GM10248 (cell line): ENCODE results near the gene MED13L.

Source experiments
- CTCF ChIA-PET: fragments of 300-600 bp; sonication (Branson Sonifier 250); formaldehyde crosslinking; extraction: SDS; loops from one replicate; lab custom pipeline; 2021; ENCODE audit warnings: antibody characterized with exemption; lab: Yijun Ruan, JAX
- POLR2A ChIA-PET: fragments of 350-650 bp; sonication (Branson Sonifier 250); formaldehyde crosslinking; extraction: SDS; loops from one replicate; lab custom pipeline; 2020; ENCODE audit warnings: antibody characterized with exemption; lab: Yijun Ruan, JAX
- DNase-seq: peaks from one replicate; pipeline ENCODE4 v3.0.0; 2012; ENCODE audit errors: extremely low spot score
- TF ChIP-seq, protein P1 (sequence below): IDR thresholded peaks from 2 replicates; pipeline ENCODE4 v1.5.1; 2012; ENCODE audit warnings: mild to moderate bottlenecking, low read depth; ENCODE audit errors: extremely low read depth, missing control alignments, control extremely low read depth

Gene MED13L

DNA sequence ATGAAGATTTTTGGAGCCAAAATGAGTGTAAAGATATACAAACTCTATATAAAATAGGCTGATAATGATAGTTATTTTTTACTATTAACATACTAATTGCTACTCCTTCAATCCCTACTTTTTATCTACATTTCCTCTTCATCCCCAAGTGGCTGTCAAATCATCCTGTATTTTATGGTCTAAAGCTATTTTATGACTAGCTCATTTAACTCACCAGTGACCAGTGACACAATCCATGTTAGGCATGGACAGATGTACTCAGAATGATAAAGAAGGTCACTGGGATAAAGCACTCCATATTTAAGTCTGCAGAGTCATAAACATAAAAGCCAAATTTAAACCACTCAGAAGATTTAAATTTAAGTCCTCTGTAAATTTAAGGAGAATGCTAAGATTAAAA lies 183.0 kb downstream of the MED13L start:
- POLR2A ChIA-PET, result no interaction called here
- CTCF ChIA-PET, result interaction anchor here (1.4 to 1.6 kb wide), 3 partner anchors 14 to 21 kb away, joined by 3 to 6 read pairs (median 4); no protein-coding TSS in a partner anchor
- no peak for DNase-seq
- TF ChIP-seq, protein P1, sequence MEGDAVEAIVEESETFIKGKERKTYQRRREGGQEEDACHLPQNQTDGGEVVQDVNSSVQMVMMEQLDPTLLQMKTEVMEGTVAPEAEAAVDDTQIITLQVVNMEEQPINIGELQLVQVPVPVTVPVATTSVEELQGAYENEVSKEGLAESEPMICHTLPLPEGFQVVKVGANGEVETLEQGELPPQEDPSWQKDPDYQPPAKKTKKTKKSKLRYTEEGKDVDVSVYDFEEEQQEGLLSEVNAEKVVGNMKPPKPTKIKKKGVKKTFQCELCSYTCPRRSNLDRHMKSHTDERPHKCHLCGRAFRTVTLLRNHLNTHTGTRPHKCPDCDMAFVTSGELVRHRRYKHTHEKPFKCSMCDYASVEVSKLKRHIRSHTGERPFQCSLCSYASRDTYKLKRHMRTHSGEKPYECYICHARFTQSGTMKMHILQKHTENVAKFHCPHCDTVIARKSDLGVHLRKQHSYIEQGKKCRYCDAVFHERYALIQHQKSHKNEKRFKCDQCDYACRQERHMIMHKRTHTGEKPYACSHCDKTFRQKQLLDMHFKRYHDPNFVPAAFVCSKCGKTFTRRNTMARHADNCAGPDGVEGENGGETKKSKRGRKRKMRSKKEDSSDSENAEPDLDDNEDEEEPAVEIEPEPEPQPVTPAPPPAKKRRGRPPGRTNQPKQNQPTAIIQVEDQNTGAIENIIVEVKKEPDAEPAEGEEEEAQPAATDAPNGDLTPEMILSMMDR, result no peak

DNA sequence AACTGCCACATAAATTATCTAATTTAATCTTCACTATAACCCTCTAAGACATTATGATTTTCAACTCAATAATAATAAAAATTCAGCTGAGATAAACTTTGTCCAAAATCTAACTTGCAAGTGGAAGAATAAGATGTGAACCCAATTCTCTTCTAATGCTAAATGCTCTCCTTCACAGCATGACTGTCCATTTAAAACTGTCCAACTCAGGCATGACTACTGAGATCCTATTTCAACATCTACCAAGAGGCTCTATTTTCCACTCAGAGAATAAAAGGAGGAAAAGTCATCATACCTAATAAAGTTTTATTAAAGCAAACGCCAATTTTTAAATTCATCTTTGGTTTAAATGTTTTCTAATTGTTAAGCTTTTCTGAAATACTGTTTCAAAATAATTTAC lies 183.6 kb downstream of the MED13L start:
- no peak for DNase-seq
- TF ChIP-seq, protein P1, result no peak
- ChIA-PET POLR2A (no interaction called here), CTCF (interaction anchor here (1.4 to 1.6 kb wide), 3 partner anchors 14 to 20 kb away, joined by 3 to 6 read pairs (median 4); no protein-coding TSS in a partner anchor)

DNA sequence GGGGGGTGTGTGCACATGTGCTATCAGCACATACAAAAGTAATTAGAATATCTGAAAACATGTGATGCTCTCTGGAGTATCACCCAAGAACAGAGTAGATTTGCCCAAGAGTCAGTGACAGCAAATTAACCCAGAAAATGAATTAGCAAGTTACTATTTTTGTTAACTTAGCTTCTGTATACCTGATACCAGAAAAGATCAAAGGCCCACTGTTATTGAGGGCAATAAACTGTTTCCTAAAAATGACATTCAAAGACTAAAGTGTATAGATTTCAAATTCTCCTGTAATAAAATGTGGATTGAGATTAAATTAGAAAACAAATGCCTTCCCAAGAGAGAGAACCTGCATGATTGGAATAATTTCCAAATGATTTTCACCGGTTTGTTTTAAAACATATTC lies 184.7 kb downstream of the MED13L start:
- ChIA-PET CTCF (interaction anchor here (1.0 to 1.2 kb wide), 2 partner anchors 18 to 79 kb away, joined by 3 read pairs; no protein-coding TSS in a partner anchor), POLR2A (no interaction called here)
- TF ChIP-seq, protein P1, result no peak
- no peak for DNase-seq

DNA sequence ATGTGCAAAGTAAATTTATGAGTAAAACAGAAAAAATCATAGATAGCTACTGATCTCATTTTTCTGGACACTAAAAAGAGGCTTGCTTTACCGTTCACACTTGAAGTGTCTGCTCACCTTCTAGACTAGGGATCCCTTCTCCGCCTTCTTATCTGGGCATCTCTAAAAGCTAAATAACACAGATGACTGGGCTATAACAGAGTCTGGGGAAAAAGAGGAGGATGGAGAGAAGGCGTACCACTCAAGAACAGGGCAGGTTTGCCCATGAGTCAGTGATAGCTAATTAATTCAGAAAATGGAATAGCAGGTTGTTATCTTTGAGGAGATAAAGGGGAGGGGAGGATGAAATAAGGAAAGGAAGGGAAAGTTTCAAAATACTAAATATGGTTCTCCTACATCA lies 185.3 kb downstream of the MED13L start:
- TF ChIP-seq, protein P1, result no peak
- POLR2A ChIA-PET, result no interaction called here
- DNase-seq, result no peak
- CTCF ChIA-PET, result interaction anchor here (1.0 to 2.1 kb wide), 8 partner anchors 9 to 80 kb away, joined by 3 to 6 read pairs (median 4); no protein-coding TSS in a partner anchor

DNA sequence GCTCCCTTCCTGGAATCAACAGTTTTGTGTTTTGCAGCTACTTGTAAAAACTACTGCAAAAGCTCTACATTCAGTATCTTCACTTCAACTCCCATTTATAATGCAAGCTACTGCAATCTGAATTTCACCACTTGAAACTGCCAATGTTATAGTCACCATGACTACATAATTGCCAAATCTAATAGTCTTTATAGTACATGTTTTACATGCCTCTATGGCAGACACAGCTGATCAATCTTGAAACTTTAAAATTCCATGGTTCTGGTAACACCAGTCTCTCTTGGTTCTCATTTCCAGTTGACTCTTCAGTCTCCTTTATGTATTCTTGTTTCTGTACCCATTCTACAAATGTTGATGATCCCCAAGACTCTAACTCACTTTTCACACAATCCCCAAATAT lies 185.9 kb downstream of the MED13L start:
- TF ChIP-seq, protein P1, result no peak
- ChIA-PET POLR2A (no interaction called here), CTCF (interaction anchor here (1.2 to 2.1 kb wide), 9 partner anchors 9 to 42 kb away, joined by 3 to 7 read pairs (median 4); no protein-coding TSS in a partner anchor)
- DNase-seq, result no peak

DNA sequence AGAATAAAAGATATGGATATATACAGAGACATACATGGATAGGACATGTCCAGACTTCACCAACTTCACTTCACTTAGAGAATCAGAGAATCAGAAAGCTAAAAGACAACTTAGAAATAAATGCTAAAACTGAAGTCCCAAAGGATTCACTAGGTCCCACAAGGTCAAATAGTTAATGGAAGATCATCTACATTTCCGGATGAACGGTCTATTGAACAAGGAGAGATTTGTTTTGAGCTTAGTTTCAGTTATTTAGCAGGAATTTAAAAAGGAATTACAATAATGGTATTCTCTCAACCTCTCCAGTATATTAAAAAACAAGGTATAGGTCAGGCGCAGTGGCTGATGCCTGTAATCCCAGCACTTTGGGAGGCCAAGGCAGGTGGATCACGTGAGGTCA lies 187.0 kb downstream of the MED13L start:
- ChIA-PET CTCF (interaction anchor here (1.9 to 2.1 kb wide), 3 partner anchors 10 to 15 kb away, joined by 5 to 7 read pairs (median 6); no protein-coding TSS in a partner anchor), POLR2A (no interaction called here)
- DNase-seq, result no peak
- TF ChIP-seq, protein P1, result no peak

DNA sequence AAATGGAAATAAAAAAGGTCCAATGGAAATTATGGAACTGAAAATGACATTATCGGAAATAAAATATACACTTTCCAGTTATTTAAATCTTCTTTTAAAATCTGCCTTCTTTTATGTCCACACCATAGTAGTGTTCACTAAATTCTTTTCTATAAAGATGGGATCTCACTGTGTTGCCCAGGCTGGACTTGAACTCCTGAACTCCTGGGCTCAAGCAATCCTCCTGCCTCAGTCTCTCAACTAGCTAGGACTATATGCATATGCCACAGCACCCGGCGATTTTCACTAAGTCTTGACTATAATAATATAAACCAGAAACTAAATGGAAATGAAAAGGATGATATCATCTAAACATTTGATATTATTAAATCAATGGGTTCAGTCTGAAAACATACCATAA lies 188.4 kb downstream of the MED13L start:
- CTCF ChIA-PET, result interaction anchor here (0.8 kb wide), 1 partner anchor 52 kb away, joined by 3 read pairs; no protein-coding TSS in a partner anchor
- TF ChIP-seq, protein P1, result no peak
- POLR2A ChIA-PET, result no interaction called here

More for the DNA sequence above, 188.4 kb downstream of the MED13L start:
- no peak for DNase-seq
